H1 (cell line): ENCODE measurements around the gene PRKAR1B. TPM values are rescaled to one million over a fixed set of nuclear protein-coding genes. Genes with fewer than 3 reads are reported as not detected.

Experiments used
- CTCF ChIA-PET: fragments of 300-600 bp; sonication (Branson Sonifier 250); formaldehyde crosslinking; loops from one replicate; lab custom pipeline; 2021; ENCODE audit not compliant: partially characterized antibody; lab: Charles Lee
- POLR2A ChIA-PET: fragments of 300-600 bp; sonication (Branson Sonifier 250); formaldehyde crosslinking; loops from one replicate; lab custom pipeline; 2021; ENCODE audit warnings: inconsistent platforms; ENCODE audit not compliant: partially characterized antibody; lab: Charles Lee
- DNase-seq, 2 experiments: peaks; one replicate each; pipeline versions ENCODE4 v3.0.0 to v3.0.0-alpha.2; 2010 to 2022; ENCODE audit warnings: low spot score in 2 of 2, low read depth in 1 of 2, mixed read lengths in 1 of 2
- FAIRE-seq: peaks from 2 replicates; lab custom pipeline; 2011; peaks lifted over from hg19 to GRCh38; lab: Jason Lieb, UNC
- H2AFZ ChIP-seq: 2 replicates; pipeline ENCODE4 v1.8.1; 2012; ENCODE audit warnings: low read length, inconsistent platforms
- H2AK5ac ChIP-seq: 2 replicates; pipeline ENCODE4 v1.6.1; 2013; ENCODE audit warnings: low read depth, low read length
- H2BK120ac ChIP-seq: replicated peaks from 2 replicates; pipeline ENCODE3; 2013; ENCODE audit warnings: low read depth, low read length, inconsistent platforms
- H2BK12ac ChIP-seq: 2 replicates; pipeline ENCODE4 v1.6.1; 2013; ENCODE audit warnings: low read depth, low read length
- H2BK15ac ChIP-seq: 2 replicates; pipeline ENCODE4 v1.6.1; 2013; ENCODE audit warnings: low read length
- H2BK20ac ChIP-seq: 2 replicates; pipeline ENCODE4 v1.6.1; 2013; ENCODE audit warnings: low read length
- H2BK5ac ChIP-seq: 2 replicates; pipeline ENCODE4 v1.6.1; 2013; ENCODE audit warnings: low read depth, low read length
- H3K14ac ChIP-seq: 2 replicates; pipeline ENCODE4 v1.6.1; 2013; ENCODE audit warnings: inconsistent platforms; ENCODE audit not compliant: insufficient read length
- H3K18ac ChIP-seq: 2 replicates; pipeline ENCODE4 v1.6.1; 2013; ENCODE audit warnings: low read length; ENCODE audit errors: extremely low read depth
- H3K23ac ChIP-seq: 2 replicates; pipeline ENCODE4 v1.6.1; 2013; ENCODE audit warnings: inconsistent platforms; ENCODE audit not compliant: insufficient read length
- H3K23me2 ChIP-seq: 2 replicates; pipeline ENCODE4 v1.6.1; 2013; ENCODE audit warnings: low read depth, low read length
- H3K27ac ChIP-seq: 2 replicates; pipeline ENCODE4 v1.6.1; 2011; ENCODE audit warnings: low read depth, low read length, inconsistent platforms
- H3K27me3 ChIP-seq, 4 experiments: replicated peaks in 1 of 4; 1 replicate in 1 of 4; 2 replicates in 3 of 4; pipeline versions ENCODE4 v1.6.1 to v1.8.1; 2011 to 2013; ENCODE audit warnings: low read length in 3 of 4, mild to moderate bottlenecking in 3 of 4, inconsistent platforms in 2 of 4, mixed read lengths in 2 of 4, moderate library complexity in 1 of 4; ENCODE audit not compliant: control insufficient read depth in 3 of 4, insufficient read depth in 3 of 4; ENCODE audit errors: extremely low read depth in 1 of 4
- H3K36me3 ChIP-seq, 4 experiments: 2 replicates each; pipeline versions ENCODE4 v1.6.1 to v1.8.1; 2011 to 2013; ENCODE audit warnings: mild to moderate bottlenecking in 4 of 4, low read length in 3 of 4, moderate library complexity in 2 of 4, control low read depth in 1 of 4, inconsistent platforms in 1 of 4; ENCODE audit not compliant: insufficient read depth in 4 of 4, control insufficient read depth in 2 of 4
- H3K4ac ChIP-seq: replicated peaks from 2 replicates; pipeline ENCODE3; 2013; ENCODE audit warnings: low read length, low read depth, mixed read lengths, inconsistent platforms; ENCODE audit not compliant: insufficient read length
- H3K4me1 ChIP-seq, 4 experiments: replicated peaks in 1 of 4; 1 replicate in 1 of 4; 2 replicates in 3 of 4; pipeline versions ENCODE4 v1.6.1 to v1.8.1; 2011 to 2013; ENCODE audit warnings: low read length in 3 of 4, inconsistent platforms in 2 of 4, mixed read lengths in 1 of 4; ENCODE audit not compliant: insufficient read depth in 4 of 4, control insufficient read depth in 3 of 4
- H3K4me2 ChIP-seq, 2 experiments: 2 replicates each; pipeline versions ENCODE4 v1.6.1 to v1.8.1; 2011 to 2013; ENCODE audit warnings: low read depth in 2 of 2, low read length in 2 of 2, control low read depth in 1 of 2, inconsistent platforms in 1 of 2, mild to moderate bottlenecking in 1 of 2; ENCODE audit not compliant: insufficient read depth in 1 of 2
- H3K4me3 ChIP-seq, 4 experiments: fragments of 200-600, 300-600 bp in 1 of 4; sonication (generic), shearing (Covaris generic), sonication (Bioruptor Twin) in 1 of 4; 2 replicates each; pipeline versions ENCODE4 v1.5.1 to v1.8.1; 2011 to 2016; ENCODE audit warnings: low read length in 4 of 4, low read depth in 3 of 4, control low read depth in 2 of 4, inconsistent platforms in 2 of 4, mild to moderate bottlenecking in 2 of 4, mixed read lengths in 1 of 4, moderate library complexity in 1 of 4; ENCODE audit not compliant: insufficient read depth in 2 of 4; ENCODE audit errors: extremely low read depth in 1 of 4
- H3K56ac ChIP-seq: replicated peaks from 2 replicates; pipeline ENCODE3; 2013; ENCODE audit warnings: low read depth, mild to moderate bottlenecking, mixed read lengths, low read length, inconsistent platforms; ENCODE audit not compliant: insufficient read length
- H3K79me1 ChIP-seq: 2 replicates; pipeline ENCODE4 v1.6.1; 2013; ENCODE audit warnings: low read depth, low read length, control low read depth
- H3K79me2 ChIP-seq, 2 experiments: 2 replicates each; pipeline versions ENCODE4 v1.6.1 to v1.8.1; 2012 to 2013; ENCODE audit warnings: low read length in 2 of 2, mild to moderate bottlenecking in 2 of 2, inconsistent platforms in 1 of 2; ENCODE audit not compliant: insufficient read depth in 2 of 2, control insufficient read depth in 1 of 2
- H3K9ac ChIP-seq, 4 experiments: replicated peaks in 1 of 4; 1 replicate in 1 of 4; 2 replicates in 3 of 4; pipeline versions ENCODE4 v1.6.1 to v1.8.1; 2011 to 2013; ENCODE audit warnings: low read depth in 3 of 4, low read length in 3 of 4, control low read depth in 2 of 4, mild to moderate bottlenecking in 2 of 4, moderate library complexity in 2 of 4, inconsistent platforms in 1 of 4; ENCODE audit errors: extremely low read depth in 1 of 4
- H3K9me3 ChIP-seq, 2 experiments: 2 replicates each; pipeline versions ENCODE4 v1.6.1 to v1.8.1; 2012 to 2013; ENCODE audit warnings: mild to moderate bottlenecking in 2 of 2, moderate library complexity in 2 of 2, control low read depth in 1 of 2, inconsistent platforms in 1 of 2, low read depth in 1 of 2, low read length in 1 of 2, mixed read lengths in 1 of 2; ENCODE audit not compliant: insufficient read depth in 2 of 2
- H4K20me1 ChIP-seq, 2 experiments: replicated peaks in 1 of 2; 2 replicates each; pipeline versions ENCODE3 to v1.8.1; 2011 to 2013; ENCODE audit warnings: inconsistent platforms in 2 of 2, low read length in 2 of 2, mild to moderate bottlenecking in 1 of 2; ENCODE audit not compliant: insufficient read depth in 2 of 2, control insufficient read depth in 1 of 2
- H4K5ac ChIP-seq: 2 replicates; pipeline ENCODE4 v1.6.1; 2013; ENCODE audit warnings: low read length, low read depth, mixed read lengths, inconsistent platforms; ENCODE audit not compliant: insufficient read length
- H4K8ac ChIP-seq: 2 replicates; pipeline ENCODE4 v1.8.0; 2013; ENCODE audit warnings: mild to moderate bottlenecking, moderate library complexity, low read length, inconsistent platforms; ENCODE audit not compliant: insufficient read depth; ENCODE audit errors: extremely low read depth
- H4K91ac ChIP-seq: replicated peaks from 2 replicates; pipeline ENCODE3; 2013; ENCODE audit warnings: low read length, mixed read lengths, inconsistent platforms; ENCODE audit not compliant: insufficient read length
- BRCA1 ChIP-seq: IDR thresholded peaks from 2 replicates; pipeline ENCODE4 v1.6.1; 2012; ENCODE audit warnings: low read depth, low read length, improper control_type of control experiment
- CEBPB ChIP-seq: IDR thresholded peaks from 2 replicates; pipeline ENCODE4 v1.6.1; 2012; ENCODE audit warnings: low read depth, low read length
- CHD1 ChIP-seq: IDR thresholded peaks from 2 replicates; pipeline ENCODE4 v1.6.1; 2012; ENCODE audit warnings: low read depth, low read length, improper control_type of control experiment
- KDM1A ChIP-seq: fragments of 200-600, 300-600 bp; sonication (generic); IDR thresholded peaks from 2 replicates; pipeline ENCODE4 v1.7.1; 2016; ENCODE audit warnings: mild to moderate bottlenecking, low read length, borderline replicate concordance
- NANOG ChIP-seq: IDR thresholded peaks from 2 replicates; pipeline ENCODE4 v1.6.1; 2011; ENCODE audit warnings: low read length, low read depth, mild to moderate bottlenecking, inconsistent platforms; ENCODE audit not compliant: insufficient read depth, poor library complexity, severe bottlenecking
- PHF8 ChIP-seq: fragments of 200-600 bp; sonication (generic); conservative IDR thresholded peaks from 2 replicates; pipeline ENCODE4 v1.7.1; 2012; ENCODE audit warnings: low read depth, mild to moderate bottlenecking, inconsistent platforms, low read length, moderate library complexity
- RAD21 ChIP-seq, 2 experiments: IDR thresholded peaks in 1 of 2; conservative IDR thresholded peaks in 1 of 2; 2 replicates each; pipeline ENCODE4 v1.6.1; 2011; ENCODE audit warnings: low read depth in 2 of 2, low read length in 2 of 2, improper control_type of control experiment in 1 of 2, inconsistent platforms in 1 of 2, mild to moderate bottlenecking in 1 of 2, moderate library complexity in 1 of 2
- RNF2 ChIP-seq: fragments of 200-900, 300-1000 bp; sonication (generic); IDR thresholded peaks from 2 replicates; pipeline ENCODE4 v1.7.1; 2016; ENCODE audit warnings: borderline replicate concordance, low read depth, mild to moderate bottlenecking, antibody characterized with exemption, low read length; ENCODE audit not compliant: poor library complexity, severe bottlenecking; ENCODE audit errors: missing control alignments
- TAF7 ChIP-seq: optimal IDR thresholded peaks from 2 replicates; pipeline ENCODE3; 2011; ENCODE audit warnings: low read depth, mild to moderate bottlenecking, inconsistent platforms, low read length, moderate library complexity, borderline replicate concordance
- TBP ChIP-seq: IDR thresholded peaks from 2 replicates; pipeline ENCODE4 v1.6.1; 2011; ENCODE audit warnings: low read depth, low read length, improper control_type of control experiment
- WGBS, 2 experiments: shearing (Covaris generic) in 1 of 2; methylation state at CpG; one replicate each; pipeline versions ENCODE4 v1.1.6 to v1.1.7; 2013 to 2015; ENCODE audit warnings: low lambda C conversion rate in 2 of 2, mixed read lengths in 2 of 2, inconsistent platforms in 1 of 2, low coverage in 1 of 2, missing lambda C conversion rate in 1 of 2; ENCODE audit not compliant: insufficient replicate concordance in 2 of 2, insufficient coverage in 1 of 2, insufficient read length in 1 of 2; ENCODE audit errors: extremely low coverage in 1 of 2, missing lambda C conversion rate in 1 of 2; 5-methylcytosine and 5-hydroxymethylcytosine counted together
- polyA plus RNA-seq, 7 experiments: library from polyadenylated mRNA; depleted of rRNA in 3 of 7; stranded (reverse) in 5 of 7; unstranded in 2 of 7; fragments of >200 nt in 5 of 7; fragments of 200-250 nt in 2 of 7; gene quantifications; 1 replicate in 5 of 7; 2 replicates in 1 of 7; 4 replicates in 1 of 7; pipeline versions ENCODE4 v1.2.1 to v1.2.3, GENCODE V29; 2011 to 2013; ENCODE audit warnings: missing spikeins in 2 of 7, mixed read lengths in 2 of 7
- total RNA-seq: library from RNA; stranded (reverse); fragmentation: NEBNext Ultra II Directional; extraction: Animal tissue kit (Norgen Biotek cat#: 25700); gene quantifications from 2 replicates; pipeline ENCODE4 v1.2.1, GENCODE V29; 2021

The PRKAR1B gene
- total and polyA plus RNA-seq, 2 of the 8 experiments (the other 6 are each of a cell fraction or from before 2014, with no cell fraction given): 12.3 to 55.7 TPM

GRCh38 chr7:556291-556826, 170.7 kb downstream of the PRKAR1B start:
- H2BK120ac ChIP-seq: no peak overlapping the region
- no peak for TF ChIP-seq RAD21 (IDR thresholded peaks at IDR 0.05 in 1 of 2, conservative IDR thresholded peaks at IDR 0.05 in 1 of 2; ENCODE audit: low read depth in 2 of 2, low read length in 2 of 2)
- no peak for TF ChIP-seq CEBPB
- TF ChIP-seq NANOG: no peak
- no peak for TF ChIP-seq TAF7
- no peak for TF ChIP-seq RNF2
- no peak for TF ChIP-seq KDM1A
- TF ChIP-seq BRCA1: no peak
- no peak for TF ChIP-seq PHF8
- TF ChIP-seq TBP: no peak
- no peak for TF ChIP-seq CHD1

More at GRCh38 chr7:556291-556826, 170.7 kb downstream of the PRKAR1B start:
- Histone ChIP-seq H2BK20ac (no peak overlapping the region), H2AFZ (no peak overlapping the region), H3K9ac (no peak overlapping the region), H3K18ac (no peak overlapping the region), H3K23me2 (peaks cover 2% of the 10 kb centered on the region; the same call in 1 of the 2 replicates), H2BK12ac (no peak overlapping the region), H3K9me3 (peaks cover 0 to 5% of the 10 kb centered on the region in 2 experiments; a peak in 1 of 4 replicates), H4K20me1 (peaks cover 0 to 3% of the 10 kb centered on the region in 2 experiments), H3K14ac (no peak overlapping the region), H4K8ac (no peak overlapping the region), H3K79me2 (no peaks in the 10 kb centered on the region), H3K27ac (no peak overlapping the region), H4K91ac (no peak overlapping the region), H3K4me1 (no peaks in the 10 kb centered on the region), H2AK5ac (no peak overlapping the region), H3K56ac (no peak overlapping the region), H3K27me3 (no peaks in the 10 kb centered on the region), H2BK15ac (no peak overlapping the region), H3K36me3 (no peaks in the 10 kb centered on the region), H4K5ac (no peak overlapping the region), H3K23ac (no peak overlapping the region), H3K79me1 (0 out of 2 replicates have a peak, but pooled peaks cover 4% of the 10 kb centered on the region), H3K4ac (no peak overlapping the region), H2BK5ac (no peak overlapping the region), H3K4me2 (no peak overlapping the region), H3K4me3 (no peak overlapping the region)
- ChIA-PET POLR2A (interaction anchor here (1.3 kb wide), 1 partner anchor 39 kb away, joined by 3 read pairs; no protein-coding TSS in a partner anchor), CTCF (interaction anchor here (1.2 kb wide), 1 partner anchor 231 kb away, joined by 5 read pairs; no protein-coding TSS in a partner anchor)
- no peak for DNase-seq
- no peak for FAIRE-seq
- 95% methylated on average over 30 of the region's 30 CpGs; no CpG with 5 or more reads in 1 of the 2 experiments for WGBS, 2 experiments
